ENCODE data around the gene CFB. TPM values are rescaled to one million over a fixed set of nuclear protein-coding genes. Genes with fewer than 3 reads are reported as not detected.

Gene CFB
- total and polyA plus RNA-seq, 9 of the 15 experiments (the other 6 are each of a cell fraction or from before 2014, with no cell fraction given): 0.08 to 0.91 (median 0.22) TPM; not detected in 4

DNA sequence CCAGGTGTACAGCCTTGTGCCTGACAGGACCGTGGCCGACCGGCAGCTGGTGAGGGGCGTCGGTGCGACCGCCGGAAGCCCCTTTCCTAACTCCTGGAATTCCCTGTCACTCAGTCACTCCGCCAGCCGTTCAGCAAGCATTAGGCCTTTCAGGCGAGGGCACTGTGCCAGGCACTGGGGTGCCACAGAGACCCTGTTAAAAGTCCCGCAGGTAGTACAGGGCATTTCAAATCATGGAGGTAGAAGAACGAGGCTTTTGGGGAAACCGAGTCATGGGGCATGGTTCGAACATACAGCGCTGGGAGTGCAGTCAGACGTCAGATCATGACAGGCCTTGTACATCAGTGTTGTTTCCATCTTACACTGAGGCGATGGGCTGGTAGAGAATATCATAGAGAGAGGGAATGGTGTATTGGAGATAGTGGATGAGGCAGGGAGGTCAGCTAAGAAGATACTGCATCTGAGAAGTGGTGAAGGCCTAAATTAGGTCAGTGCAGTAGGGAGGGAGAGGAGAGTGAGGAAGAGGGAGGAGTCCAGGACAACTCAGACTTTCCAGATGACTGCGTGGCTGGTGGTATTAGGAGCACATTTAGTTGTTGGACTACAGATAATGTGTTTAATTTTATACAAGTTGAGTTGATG, 26.9 kb downstream of the CFB start (continued):
- TF ChIP-seq SP2 (IDR thresholded peaks at IDR 0.05; ENCODE audit: extremely low read depth, low read depth, low read length, poor library complexity, severe bottlenecking) (no peak), MEF2D (tag; conservative IDR thresholded peaks at IDR 0.05; ENCODE audit: low read depth) (0 out of 2 replicates have a peak, but pooled peaks have one; percentile 71), EWSR1 (IDR thresholded peaks at IDR 0.05; ENCODE audit: borderline replicate concordance, low read depth, partially characterized antibody) (no peak), RAD51 (IDR thresholded peaks at IDR 0.05; ENCODE audit: borderline replicate concordance, low read depth) (no peak), HNRNPK (IDR thresholded peaks at IDR 0.05; ENCODE audit: low read depth, low read length, poor library complexity, severe bottlenecking) (no peak), PTRF (tag; IDR thresholded peaks at IDR 0.05) (no peak), ARID1B (IDR thresholded peaks at IDR 0.05) (peak; percentile 67), PHB2 (IDR thresholded peaks at IDR 0.05; ENCODE audit: low read depth) (no peak; the same call in none of the 2 replicates), ELF4 (CRISPR knock-in tag; IDR thresholded peaks at IDR 0.05) (peak; percentile 93), ZNF239 (CRISPR knock-in tag; IDR thresholded peaks at IDR 0.05) (no peak), SMARCA5 (IDR thresholded peaks at IDR 0.05) (peak; percentile 77), NFIC (IDR thresholded peaks at IDR 0.05) (no peak)
- TF ChIP-seq, protein P1, sequence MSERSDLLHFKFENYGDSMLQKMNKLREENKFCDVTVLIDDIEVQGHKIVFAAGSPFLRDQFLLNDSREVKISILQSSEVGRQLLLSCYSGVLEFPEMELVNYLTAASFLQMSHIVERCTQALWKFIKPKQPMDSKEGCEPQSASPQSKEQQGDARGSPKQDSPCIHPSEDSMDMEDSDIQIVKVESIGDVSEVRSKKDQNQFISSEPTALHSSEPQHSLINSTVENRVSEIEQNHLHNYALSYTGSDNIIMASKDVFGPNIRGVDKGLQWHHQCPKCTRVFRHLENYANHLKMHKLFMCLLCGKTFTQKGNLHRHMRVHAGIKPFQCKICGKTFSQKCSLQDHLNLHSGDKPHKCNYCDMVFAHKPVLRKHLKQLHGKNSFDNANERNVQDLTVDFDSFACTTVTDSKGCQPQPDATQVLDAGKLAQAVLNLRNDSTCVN (CRISPR knock-in tag; IDR thresholded peaks at IDR 0.05): peak; percentile 4; the same call in 1 of the 2 replicates
- TF ChIP-seq, protein P2, sequence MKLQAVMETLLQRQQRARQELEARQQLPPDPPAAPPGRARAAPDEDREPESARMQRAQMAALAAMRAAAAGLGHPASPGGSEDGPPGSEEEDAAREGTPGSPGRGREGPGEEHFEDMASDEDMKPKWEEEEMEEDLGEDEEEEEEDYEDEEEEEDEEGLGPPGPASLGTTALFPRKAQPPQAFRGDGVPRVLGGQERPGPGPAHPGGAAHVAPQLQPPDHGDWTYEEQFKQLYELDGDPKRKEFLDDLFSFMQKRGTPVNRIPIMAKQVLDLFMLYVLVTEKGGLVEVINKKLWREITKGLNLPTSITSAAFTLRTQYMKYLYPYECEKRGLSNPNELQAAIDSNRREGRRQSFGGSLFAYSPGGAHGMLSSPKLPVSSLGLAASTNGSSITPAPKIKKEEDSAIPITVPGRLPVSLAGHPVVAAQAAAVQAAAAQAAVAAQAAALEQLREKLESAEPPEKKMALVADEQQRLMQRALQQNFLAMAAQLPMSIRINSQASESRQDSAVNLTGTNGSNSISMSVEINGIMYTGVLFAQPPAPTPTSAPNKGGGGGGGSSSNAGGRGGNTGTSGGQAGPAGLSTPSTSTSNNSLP (IDR thresholded peaks at IDR 0.05; ENCODE audit: borderline replicate concordance, low read depth, low read length): no peak
- TF ChIP-seq, protein P3, sequence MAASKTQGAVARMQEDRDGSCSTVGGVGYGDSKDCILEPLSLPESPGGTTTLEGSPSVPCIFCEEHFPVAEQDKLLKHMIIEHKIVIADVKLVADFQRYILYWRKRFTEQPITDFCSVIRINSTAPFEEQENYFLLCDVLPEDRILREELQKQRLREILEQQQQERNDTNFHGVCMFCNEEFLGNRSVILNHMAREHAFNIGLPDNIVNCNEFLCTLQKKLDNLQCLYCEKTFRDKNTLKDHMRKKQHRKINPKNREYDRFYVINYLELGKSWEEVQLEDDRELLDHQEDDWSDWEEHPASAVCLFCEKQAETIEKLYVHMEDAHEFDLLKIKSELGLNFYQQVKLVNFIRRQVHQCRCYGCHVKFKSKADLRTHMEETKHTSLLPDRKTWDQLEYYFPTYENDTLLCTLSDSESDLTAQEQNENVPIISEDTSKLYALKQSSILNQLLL (CRISPR knock-in tag; IDR thresholded peaks at IDR 0.05; ENCODE audit: borderline replicate concordance): no peak
- TF ChIP-seq, protein P4, sequence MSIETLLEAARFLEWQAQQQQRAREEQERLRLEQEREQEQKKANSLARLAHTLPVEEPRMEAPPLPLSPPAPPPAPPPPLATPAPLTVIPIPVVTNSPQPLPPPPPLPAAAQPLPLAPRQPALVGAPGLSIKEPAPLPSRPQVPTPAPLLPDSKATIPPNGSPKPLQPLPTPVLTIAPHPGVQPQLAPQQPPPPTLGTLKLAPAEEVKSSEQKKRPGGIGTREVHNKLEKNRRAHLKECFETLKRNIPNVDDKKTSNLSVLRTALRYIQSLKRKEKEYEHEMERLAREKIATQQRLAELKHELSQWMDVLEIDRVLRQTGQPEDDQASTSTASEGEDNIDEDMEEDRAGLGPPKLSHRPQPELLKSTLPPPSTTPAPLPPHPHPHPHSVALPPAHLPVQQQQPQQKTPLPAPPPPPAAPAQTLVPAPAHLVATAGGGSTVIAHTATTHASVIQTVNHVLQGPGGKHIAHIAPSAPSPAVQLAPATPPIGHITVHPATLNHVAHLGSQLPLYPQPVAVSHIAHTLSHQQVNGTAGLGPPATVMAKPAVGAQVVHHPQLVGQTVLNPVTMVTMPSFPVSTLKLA (conservative IDR thresholded peaks at IDR 0.05): no peak
- TF ChIP-seq, protein P5, sequence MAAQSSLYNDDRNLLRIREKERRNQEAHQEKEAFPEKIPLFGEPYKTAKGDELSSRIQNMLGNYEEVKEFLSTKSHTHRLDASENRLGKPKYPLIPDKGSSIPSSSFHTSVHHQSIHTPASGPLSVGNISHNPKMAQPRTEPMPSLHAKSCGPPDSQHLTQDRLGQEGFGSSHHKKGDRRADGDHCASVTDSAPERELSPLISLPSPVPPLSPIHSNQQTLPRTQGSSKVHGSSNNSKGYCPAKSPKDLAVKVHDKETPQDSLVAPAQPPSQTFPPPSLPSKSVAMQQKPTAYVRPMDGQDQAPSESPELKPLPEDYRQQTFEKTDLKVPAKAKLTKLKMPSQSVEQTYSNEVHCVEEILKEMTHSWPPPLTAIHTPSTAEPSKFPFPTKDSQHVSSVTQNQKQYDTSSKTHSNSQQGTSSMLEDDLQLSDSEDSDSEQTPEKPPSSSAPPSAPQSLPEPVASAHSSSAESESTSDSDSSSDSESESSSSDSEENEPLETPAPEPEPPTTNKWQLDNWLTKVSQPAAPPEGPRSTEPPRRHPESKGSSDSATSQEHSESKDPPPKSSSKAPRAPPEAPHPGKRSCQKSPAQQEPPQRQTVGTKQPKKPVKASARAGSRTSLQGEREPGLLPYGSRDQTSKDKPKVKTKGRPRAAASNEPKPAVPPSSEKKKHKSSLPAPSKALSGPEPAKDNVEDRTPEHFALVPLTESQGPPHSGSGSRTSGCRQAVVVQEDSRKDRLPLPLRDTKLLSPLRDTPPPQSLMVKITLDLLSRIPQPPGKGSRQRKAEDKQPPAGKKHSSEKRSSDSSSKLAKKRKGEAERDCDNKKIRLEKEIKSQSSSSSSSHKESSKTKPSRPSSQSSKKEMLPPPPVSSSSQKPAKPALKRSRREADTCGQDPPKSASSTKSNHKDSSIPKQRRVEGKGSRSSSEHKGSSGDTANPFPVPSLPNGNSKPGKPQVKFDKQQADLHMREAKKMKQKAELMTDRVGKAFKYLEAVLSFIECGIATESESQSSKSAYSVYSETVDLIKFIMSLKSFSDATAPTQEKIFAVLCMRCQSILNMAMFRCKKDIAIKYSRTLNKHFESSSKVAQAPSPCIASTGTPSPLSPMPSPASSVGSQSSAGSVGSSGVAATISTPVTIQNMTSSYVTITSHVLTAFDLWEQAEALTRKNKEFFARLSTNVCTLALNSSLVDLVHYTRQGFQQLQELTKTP (IDR thresholded peaks at IDR 0.05; ENCODE audit: low read depth in 1 of 2, partially characterized antibody in 2 of 2): peak in 1 of 2 experiments; percentile 50
